ENCODE data around the gene PPP1R16B.
"Not testable (repeated sequence)": the region's sequence is repeated elsewhere in the genome, so short reads cannot be mapped to it uniquely, and the experiment has no call there.

Gene PPP1R16B

DNA sequence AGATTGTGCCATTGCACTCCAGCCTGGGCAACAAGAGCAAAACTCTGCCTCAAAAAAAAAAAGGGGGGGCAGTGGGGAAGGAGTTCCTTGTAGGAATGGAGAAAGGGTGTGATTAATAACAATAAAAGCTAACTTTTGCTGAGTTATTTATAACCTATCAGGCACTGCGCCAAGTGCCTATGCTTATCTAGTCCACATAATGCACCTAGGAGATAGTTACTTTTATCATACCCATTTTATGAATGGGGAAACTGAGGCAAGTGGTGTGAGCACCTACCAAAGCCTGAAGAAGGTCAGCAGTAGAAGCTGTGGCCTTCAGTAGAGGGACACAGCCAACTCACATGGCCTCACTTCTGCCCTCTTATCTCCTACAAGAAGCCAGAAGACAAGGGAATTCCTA, 13.6 kb upstream of the PPP1R16B start:
- DNase-seq (ENCODE audit: low read depth), result no peak

DNA sequence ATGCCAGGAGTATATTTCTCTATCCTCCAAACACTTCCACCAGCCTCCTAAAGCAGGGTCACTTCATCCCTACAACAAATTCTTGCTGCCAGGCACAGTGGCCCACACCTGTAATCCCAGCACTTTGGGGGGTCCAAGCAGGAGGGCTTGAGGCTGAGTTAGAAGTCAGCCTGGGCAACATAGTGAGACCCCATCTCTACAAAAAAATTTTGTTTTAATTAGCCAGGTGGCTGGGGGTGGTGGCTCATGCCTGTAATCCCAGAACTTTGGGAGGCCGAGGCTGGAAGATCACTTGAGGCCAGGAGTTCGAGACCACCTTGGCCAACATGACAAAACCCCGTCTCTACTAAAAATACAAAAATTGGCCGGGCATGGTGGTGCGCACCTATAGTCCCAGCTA, 11.4 kb upstream of the PPP1R16B start:
- not testable (repeated sequence) for DNase-seq (ENCODE audit: low read depth)

DNA sequence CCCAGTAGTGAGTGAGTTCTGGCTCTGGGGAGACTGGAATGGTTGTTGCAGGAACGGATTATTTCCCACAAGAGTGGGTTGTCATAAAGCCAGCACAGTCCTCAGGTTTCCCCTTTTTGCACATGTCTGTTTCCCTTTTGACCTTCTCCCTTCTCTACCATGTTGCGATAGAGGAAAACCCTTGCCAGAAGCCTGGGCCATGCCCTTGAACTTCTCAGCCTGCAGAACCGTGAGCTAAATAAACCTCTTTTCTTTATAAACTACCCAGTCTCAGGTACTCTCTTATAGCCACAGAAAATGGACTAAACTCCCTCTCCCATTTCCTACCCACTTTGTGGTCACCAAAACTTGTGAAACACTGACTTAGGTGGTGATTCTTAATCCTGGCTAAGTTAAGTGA, 7.2 kb upstream of the PPP1R16B start:
- DNase-seq (ENCODE audit: low read depth), result no peak

DNA sequence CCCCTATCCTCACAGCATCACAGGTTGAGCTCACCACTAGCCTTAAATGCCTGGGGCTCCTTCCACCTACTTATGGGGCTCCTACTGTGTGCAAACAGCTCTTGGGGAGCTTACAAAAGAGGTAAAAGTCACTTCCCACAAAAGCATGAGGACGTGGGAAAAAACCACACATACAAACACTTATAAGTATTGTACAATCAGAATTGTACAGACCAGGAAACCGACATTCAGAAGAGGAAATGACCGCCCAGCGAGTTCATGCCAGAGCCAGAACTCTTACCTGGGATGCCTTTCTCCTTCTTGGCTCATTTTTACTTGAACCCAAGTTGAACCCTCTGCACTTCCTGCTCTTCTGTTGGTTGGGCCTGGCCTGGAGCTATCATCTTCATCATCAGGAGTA, 6.3 kb upstream of the PPP1R16B start:
- no peak for DNase-seq (ENCODE audit: low read depth)

DNA sequence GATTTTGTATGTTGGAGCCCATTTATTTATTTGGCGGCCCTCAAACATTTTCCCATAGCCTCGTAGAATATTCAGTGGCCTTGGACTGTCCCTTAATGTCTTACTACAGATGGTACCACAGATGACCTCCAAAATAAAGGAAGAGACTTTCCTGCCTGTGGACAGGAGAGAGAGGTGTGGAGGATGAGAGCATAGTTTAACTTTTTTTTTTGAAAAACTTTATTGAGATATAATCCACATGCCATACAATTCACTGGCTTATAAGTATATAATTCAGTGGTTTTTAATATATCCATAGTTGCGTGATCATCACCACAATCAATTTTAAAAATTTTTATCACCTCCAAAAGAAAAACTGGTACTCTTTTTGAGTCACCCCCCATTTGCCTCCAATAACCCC, 4.6 kb upstream of the PPP1R16B start:
- DNase-seq (ENCODE audit: low read depth), result no peak

DNA sequence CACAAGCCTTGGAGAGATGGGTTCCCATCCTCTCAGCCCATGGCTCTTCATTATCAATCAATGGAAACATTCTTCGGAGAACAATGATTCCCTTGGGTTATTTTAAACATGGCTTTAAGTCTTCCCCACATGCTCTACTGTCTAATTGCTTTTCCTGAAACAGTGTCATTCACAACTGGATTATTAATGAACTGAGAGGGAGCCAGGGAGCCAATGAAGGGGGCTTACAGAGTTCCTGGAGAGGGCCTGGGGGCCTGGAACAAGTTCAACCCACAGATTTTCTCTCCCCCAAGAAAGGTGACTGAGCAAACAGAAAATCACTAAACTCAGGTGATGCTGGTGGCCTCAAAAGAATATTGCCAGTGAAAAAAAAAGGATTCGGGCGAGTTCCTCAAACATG, 1.3 kb upstream of the PPP1R16B start:
- no peak for DNase-seq (ENCODE audit: low read depth)

DNA sequence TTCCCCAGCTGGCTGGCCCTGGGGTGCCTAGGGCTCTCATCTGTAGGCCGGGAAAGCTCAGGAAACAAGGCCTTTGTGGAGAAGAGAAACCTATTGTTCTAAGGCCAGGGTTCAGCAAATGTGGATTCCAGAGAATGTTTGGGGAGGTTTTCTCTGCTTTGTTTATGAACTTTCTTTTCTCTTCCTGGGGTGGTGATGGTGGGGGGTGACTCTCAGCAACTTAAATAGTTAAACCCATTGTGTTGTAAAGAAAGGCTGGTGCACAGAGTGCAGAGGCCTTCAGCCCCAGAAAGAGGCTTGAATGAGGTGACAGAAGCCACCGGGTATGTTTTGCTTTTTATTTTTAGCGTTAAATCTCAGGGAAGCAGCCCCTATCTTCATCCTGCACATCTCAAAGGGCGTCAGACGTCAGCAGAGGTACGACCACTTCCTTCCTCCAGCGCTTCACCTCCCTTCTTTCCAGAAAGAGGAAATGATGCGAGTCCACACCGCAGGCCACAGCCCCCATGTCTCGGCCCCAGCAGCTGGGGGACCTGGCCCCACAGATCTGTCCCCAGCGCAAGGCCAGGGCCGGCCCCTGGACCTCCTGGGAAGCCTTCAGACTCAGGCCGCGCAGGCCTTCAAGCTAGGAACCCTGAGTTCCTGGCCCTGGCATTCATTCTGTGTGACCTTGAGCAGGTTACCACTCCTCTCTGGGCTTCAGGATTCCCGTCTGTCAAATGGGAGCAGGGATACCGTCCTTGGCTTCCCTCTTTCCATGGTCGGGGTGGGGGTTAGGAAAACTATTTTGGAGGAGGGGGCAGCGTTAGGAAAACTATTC, 605 bp upstream of the PPP1R16B start:
- no peak for DNase-seq (ENCODE audit: low read depth)

DNA sequence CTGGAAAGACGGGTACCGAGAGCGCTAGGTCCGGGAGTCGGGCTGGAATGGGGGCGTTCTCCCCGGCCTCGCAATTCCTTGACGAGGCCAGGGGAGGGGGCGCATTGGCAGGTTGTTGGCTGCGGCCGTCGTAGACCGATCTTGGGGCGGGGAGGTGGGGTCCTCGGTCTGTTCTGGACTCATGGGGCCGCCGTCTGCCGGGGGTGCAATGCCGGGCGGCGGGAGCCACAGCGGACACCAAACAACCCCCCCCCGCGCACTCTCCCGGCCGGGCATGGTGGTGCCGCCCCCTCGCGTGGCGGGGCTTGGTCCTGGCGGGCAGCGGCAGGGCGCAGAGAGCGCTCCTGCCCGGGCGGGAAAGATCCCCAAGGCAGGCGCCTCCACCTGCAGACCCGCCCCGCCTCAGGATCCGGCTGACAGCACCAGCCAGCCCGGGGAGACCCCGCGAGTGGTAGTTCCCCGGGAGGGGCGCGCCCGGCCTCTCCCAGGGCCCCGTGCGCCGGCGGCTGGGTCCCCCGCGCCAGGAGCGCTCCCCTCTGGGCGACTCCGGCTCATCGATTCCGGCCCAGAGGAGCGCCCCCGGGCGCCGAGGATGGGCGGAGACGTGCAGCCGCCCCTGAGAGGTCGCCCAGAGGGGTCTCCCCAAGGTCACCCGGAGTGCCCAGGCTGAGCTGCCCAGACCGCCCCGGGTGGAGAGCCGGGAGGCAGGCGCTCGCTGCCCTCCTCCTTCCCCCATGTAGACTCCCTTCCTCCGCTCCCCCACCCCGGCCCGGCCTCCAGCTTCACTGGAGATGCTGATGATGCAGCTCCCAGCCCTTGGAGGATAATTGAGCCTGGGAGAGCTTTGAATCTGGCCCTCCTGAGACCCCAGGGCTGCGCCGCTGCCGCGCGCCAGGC, 709 bp downstream of the PPP1R16B start:
- no peak for DNase-seq (ENCODE audit: low read depth)

DNA sequence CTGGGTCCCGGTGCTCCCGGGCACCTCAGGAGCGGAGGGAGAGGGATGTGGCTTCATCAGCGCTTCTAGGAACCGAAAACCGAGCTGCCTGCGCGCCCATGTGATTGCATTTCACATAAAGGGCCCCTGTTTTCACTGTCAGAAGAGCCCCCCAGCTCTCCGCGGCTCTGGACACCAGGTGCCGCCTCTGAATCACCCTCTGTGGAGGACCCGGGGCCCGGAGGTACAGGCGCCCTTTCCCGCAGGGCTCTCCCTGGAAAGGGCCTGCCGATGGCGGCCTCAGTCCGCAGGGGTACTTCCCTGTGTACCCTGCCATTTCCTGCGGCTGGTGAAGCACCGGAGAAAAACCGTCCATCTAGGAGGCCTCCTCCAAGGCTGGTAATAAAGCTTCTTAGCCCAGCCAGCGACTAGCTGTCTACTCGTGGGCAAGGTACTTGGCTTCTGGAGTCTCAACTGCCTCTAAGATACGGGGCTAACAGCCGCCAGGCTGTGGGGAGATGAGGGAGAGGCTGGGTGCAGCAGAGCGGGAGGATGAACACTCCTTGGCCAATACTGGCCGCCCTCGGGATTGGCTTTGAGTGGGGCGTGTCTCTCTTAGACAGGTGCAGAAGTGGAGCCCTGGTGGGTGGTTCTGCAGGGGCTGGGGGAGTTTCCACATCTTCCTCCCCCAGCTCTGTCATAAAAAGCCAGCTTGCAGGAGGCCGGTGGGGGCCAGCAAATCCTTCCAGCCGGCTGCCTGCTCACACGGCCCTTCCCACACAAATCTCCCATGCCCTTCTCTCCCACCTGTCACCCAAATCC, 1.6 kb downstream of the PPP1R16B start:
- no peak for DNase-seq (ENCODE audit: low read depth)

DNA sequence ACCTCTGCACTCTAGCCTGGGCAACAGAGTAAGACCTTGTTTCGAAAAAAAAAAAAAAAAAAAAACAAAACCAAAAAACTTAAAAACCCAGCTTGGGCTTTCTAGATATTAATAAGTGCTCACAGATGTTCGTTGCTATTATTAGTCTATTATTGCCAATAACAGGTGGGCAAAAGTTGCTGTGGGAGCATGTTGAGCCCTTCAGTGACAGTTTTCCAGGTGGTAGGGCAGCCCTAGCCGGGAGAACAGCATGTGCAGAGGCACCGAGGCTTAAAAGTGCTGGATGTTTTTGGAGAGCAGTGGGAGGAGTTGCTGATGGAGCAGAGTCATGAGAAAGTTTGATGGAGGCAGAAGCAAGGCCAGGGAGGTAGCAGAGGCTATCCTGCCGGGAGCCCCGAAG, 4.4 kb downstream of the PPP1R16B start:
- no peak for DNase-seq (ENCODE audit: low read depth)

DNA sequence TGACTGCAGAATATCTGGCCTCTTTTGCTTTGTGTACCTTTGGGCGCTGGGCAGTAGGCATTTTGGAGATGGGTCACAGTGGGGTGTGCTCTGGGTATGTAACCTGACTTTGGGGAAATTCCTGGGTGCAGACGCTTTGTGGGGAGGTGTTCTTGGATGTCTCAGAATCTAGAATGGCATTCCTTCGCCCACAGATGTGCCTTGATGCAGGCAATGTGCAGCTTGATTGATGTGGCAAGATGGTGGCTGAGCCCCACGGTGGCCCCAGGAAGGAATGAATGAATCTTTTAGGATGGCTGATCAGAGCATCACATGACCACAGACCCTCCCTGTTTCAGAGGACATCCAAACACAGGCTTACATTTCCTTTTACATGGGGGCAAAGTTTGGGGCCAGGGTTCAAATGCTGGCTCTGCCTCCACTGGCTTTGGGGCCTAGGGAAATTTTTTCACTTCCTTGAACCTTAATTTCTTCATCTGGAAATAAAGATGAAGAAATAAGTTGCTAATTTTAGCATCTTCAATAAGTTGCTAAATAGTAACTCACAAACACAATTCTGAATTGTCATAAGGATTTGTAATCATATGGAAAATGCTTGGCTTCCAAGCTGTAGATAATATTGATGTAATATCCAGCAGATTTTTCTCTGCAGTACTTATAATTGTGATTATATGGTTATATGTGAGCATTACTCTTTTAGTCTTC, 5.6 kb downstream of the PPP1R16B start:
- DNase-seq (ENCODE audit: low read depth), result no peak

DNA sequence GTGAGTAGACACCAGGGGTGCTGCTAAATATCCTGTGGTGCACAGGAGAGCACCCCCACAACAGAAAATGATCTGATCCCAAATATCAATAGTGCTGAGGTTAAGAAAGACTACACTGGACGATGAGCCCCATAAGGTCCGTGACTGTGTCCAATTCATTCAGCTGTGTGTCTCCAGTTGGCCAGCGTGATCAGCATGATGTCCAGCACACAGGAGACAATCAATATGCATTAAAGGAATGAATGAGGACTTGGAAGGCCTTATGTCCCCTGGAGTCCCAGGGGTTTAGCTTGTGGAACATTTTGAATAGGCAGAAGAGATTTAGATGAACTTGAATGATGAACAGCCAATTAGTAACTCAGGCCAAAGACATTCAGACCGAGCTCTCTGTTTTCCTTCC, 6.3 kb downstream of the PPP1R16B start:
- DNase-seq (ENCODE audit: low read depth), result no peak

DNA sequence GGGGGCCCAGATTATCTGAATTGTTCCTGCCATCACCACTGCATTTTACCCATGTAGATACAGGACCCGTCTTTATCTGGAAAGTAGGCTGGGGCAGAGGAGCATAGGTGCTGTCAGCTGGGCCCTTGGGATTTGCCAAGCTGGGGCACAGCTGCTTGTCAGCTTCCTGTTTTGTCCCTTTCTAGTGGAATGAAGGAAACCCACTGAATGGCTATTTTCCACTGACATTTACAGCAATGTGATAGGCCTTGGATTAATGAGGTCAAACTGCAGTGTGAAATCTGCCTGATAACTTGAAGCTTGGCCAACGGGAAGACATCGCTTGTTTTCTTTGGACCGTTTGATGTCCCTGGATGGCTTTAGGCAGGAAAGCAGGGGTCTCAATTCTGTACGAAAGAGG, 6.7 kb downstream of the PPP1R16B start:
- DNase-seq (ENCODE audit: low read depth), result no peak

DNA sequence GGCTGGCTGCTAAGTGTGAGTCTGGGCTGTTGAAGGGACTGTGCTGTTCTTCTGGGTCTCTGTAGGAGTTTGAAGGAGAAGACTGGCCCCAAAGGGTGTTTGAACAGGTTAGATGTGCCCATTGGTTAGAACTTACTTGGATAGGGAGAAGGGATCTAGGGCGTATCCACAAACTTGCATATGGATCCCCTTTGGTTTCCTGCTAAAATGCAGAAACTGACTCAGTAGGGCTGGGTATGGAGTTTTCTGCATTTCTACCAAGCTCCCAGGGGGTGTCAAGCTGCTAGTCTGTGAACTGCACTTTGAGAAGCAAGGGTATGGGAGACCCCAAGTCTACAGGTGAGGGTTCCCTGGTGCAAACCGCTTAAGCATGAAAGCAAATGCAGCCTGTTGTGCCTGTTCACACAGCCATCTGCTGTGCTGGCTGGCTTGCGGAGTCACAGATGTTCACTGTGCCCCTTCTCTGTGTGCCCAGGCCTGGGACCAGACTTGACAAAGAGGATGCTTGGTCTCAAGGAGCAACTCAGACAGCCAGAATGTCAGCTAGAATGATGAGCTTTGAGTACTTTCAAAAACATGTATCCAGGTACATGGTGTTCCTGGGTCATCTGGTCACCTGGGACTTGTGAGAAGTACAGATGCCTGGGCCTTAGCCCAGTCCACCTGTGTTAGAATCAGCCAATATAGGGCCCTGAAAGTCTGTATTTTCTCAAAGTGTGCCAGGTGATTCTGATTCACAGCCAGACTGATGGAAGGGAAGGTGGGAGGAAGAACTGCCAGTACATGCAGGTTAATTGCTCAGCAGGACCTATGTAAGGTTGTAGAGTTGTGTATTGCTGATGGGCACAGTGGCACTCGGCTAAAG, 7.4 kb downstream of the PPP1R16B start:
- DNase-seq (ENCODE audit: low read depth), result no peak

DNA sequence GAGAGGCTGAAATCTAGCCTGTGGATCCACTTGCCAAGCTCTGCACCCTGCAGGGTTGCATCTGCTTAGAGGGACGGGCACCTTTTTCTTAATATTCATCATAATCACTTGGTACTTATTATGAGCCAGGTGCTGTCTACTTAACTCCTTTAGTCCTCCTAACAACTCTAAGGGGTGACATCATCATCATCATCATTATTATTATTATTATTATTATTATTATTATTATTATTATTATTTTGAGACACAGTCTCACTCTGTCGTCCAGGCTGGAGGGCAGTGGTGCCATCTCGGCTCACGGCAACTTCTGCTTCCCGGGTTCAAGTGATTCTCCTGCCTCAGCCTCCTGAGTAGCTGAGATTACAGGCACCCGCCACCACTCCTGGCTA, 8.1 kb downstream of the PPP1R16B start:
- not testable (repeated sequence) for DNase-seq (ENCODE audit: low read depth)

DNA sequence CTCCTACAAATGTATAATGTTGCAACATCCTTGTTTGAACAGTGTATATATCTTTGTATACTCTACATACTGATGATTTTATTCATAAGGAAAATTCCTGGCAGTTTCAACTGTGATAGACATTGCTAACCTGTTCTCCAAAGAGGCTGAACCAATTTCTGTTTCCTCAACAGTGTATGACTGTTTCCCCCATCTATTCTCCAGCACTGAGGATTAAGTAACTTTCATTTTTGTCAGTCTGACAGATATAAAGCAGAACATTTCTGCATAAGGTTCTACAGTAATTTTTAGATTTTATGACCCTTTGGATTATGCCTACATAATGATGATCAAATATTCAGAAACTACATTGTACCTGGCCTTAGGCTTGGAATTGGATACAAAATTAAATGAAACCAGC, 9.9 kb downstream of the PPP1R16B start:
- no peak for DNase-seq (ENCODE audit: low read depth)

DNA sequence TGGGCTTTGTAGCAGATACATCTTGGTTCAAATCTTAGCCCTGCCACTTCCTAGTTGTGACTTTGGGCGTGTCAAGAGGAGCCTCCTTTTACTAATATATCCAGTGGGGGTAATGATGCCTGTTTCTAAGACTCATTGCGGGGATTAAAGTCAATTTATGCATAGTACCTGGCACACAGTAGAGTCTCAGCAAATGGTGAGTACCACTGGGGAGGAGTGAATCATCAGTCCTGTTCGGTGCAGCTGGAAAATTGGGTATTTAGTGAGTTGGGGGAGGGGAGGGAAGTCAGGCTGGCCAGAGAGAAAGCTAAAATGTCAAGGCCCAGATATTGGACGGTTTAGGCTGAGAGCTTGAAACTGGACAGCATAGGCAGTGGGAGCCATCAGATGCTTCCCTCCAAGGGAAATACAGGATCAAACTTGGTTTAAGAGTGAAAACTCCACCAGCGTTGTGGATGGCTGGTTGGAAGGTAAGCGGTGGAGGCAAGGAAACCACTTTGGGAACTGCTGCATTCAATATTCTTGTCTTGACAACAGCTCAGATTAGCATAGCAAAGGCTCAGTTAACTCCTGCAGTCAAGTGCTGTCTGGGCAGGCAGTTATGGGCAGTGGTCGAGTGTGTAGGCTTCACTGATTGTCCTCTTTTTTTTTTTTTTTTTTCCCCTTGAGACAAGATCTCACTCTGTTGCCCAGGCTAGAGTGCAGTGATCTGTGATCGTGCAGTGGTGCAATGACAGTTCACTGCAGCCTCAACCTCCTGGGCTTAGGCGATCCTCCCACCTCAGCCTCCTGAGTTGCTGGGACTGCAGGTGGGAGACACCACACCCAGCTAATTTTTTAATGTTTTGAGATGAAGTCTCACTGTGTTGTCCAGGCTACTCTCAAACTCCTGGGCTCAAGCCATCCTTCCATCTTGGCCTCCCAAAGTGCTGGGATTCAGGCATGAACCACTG, 12.9 kb downstream of the PPP1R16B start:
- DNase-seq (ENCODE audit: low read depth), result no peak

DNA sequence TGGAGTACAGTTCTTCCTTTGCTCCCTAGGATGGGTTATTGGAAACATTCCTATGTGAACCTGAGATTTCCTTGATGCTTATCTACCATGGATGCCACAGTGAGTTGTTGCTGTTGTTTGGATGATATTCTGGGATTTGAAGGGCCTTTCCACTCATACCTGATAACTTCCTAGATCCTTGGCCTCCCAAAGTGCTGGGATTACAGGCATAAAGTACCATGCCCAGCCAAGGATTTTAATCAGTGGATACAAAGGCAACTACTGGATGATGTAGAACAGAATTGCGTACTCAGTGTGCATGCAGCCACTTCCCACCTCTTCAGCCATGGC, 20.0 kb downstream of the PPP1R16B start:
- DNase-seq (ENCODE audit: low read depth), result no peak

DNA sequence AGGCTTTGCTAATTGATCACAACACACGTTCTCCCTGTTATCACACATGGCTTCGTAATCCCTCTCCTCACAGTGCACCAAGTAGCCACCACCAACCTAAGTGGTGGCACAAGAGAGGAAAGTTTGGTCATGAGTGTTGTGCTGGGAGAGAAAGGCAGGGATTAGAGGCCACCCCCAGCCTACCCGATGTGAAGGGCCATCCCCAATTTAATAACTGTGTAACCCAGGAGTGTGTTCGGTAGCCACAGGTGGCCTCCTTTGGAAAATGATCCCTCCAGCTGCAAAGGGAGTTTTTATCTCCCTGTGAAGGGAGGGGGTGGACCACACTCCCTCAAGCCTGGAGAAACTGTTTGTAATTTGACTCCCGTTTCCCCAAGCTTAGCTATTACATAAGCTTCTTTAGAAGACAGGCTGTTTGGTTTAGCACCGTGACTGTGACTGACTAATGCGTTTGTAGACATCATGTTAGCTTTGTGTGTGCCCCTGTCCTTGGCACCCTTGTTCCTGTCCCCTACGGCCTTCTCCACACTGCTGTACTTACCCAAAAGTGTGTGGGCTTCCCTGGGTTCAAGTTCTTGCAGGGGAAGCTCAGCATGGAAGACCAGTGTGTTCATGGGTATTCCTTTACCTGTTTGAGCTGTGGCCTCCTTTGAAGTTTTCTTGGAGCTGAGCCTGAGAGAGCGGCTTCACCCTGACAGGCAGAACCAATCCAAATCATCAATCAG, 20.6 kb downstream of the PPP1R16B start:
- DNase-seq (ENCODE audit: low read depth), result peak; percentile 3

Data from HS-5 (cell line).